ENCODE measurements around the gene CYP19A1.

Gene CYP19A1

DNA sequence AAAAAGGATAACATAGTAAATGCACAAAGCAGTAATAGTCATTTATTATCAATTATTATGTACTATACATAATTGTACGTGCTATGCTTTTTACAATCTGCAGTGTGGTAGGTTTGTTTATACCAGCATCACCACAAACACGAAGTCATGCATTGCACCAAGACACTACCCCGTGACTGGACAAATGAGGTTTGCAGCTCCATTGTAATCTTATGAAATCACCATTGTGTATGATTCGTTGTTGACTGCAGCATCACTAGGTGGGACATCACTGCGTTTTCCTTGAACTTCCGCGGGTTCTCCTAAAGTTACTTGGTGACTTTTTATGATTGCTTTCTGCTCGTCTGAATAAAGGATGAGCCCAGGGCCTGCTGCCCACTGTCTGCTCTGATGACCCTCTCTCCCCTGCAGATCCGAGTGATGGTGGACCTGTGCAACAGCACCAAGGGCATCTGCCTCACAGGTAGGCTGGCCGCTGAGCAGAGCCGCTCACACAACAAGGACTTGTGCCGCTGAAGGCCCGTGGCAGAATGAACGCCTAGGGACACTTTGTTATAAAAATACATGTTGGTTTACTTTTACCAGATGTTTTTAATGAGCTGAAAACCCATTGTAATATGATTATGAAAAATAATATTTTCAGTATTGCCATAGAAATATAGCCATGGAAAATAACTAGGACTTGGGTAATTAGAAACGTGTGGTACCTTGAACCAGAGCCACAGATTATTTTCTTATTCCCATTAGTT is 38.8 kb upstream of the CYP19A1 start:
- H3K9me3 ChIP-seq (ENCODE audit: low read length), result no peaks in the 10 kb centered on the region
- H3K4me3 ChIP-seq (ENCODE audit: low read depth, low read length, poor library complexity, severe bottlenecking), result no peak overlapping the region
- no peaks in the 10 kb centered on the region for H3F3A ChIP-seq (ENCODE audit: insufficient read depth, low read length)
- no peaks in the 10 kb centered on the region for H3K79me2 ChIP-seq (ENCODE audit: insufficient read depth, low read length)
- no peak overlapping the region for H3K27ac ChIP-seq (ENCODE audit: low read depth, low read length, poor library complexity, severe bottlenecking)
- H3K36me3 ChIP-seq (ENCODE audit: insufficient read depth, low read length), result no peaks in the 10 kb centered on the region
- H3K27me3 ChIP-seq (ENCODE audit: insufficient read depth, low read length), result no peaks in the 10 kb centered on the region
- H3K4me1 ChIP-seq (ENCODE audit: insufficient read depth, low read length, severe bottlenecking), result no peaks in the 10 kb centered on the region
- TF ChIP-seq, protein P1, sequence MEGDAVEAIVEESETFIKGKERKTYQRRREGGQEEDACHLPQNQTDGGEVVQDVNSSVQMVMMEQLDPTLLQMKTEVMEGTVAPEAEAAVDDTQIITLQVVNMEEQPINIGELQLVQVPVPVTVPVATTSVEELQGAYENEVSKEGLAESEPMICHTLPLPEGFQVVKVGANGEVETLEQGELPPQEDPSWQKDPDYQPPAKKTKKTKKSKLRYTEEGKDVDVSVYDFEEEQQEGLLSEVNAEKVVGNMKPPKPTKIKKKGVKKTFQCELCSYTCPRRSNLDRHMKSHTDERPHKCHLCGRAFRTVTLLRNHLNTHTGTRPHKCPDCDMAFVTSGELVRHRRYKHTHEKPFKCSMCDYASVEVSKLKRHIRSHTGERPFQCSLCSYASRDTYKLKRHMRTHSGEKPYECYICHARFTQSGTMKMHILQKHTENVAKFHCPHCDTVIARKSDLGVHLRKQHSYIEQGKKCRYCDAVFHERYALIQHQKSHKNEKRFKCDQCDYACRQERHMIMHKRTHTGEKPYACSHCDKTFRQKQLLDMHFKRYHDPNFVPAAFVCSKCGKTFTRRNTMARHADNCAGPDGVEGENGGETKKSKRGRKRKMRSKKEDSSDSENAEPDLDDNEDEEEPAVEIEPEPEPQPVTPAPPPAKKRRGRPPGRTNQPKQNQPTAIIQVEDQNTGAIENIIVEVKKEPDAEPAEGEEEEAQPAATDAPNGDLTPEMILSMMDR (IDR thresholded peaks at IDR 0.05; ENCODE audit: low read length), result no peak
- TF ChIP-seq EZH2 (IDR thresholded peaks at IDR 0.05; ENCODE audit: borderline replicate concordance, low read length), result no peak
- no peaks in the 10 kb centered on the region for H4K20me1 ChIP-seq (ENCODE audit: insufficient read depth, low read length)
- no peak overlapping the region for H3K4me2 ChIP-seq (ENCODE audit: low read length)
- no peaks in the 10 kb centered on the region for H3K9me2 ChIP-seq (ENCODE audit: low read depth, low read length)
- no peak overlapping the region for H3K9ac ChIP-seq (ENCODE audit: low read length)
- H2AFZ ChIP-seq (ENCODE audit: low read length), result no peak overlapping the region

DNA sequence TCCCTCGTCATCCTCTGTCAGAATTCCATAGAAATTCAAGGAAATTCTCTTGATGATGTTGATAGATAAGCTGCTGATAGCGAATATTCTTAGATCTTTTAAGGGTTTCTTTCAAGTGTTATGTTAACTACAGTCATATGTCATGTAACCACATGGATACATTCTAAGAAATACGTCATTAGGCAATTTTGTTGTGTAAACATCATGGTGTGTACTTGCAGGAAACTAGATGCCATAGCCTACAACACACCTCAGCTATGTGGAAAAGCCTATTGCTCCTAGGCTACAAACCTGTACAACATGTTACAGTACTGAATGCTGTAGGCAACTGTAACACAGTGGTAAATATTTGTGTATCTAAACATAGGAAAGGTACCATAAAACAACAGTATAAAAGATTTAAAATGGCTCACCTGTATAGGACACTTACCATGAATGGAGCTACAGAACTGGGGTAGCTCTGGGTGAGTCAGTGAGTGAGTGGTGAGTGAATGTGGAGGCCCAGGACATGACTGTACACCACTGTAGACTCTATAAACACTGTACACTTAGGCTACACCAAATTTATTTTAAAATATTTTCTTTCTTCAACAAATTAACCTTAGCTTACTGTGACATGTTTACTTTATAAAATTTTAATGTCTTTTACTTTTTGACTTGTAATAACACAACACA is 37.7 kb upstream of the CYP19A1 start:
- no peaks in the 10 kb centered on the region for H4K20me1 ChIP-seq (ENCODE audit: insufficient read depth, low read length)
- H3K4me2 ChIP-seq (ENCODE audit: low read length), result no peak overlapping the region
- no peaks in the 10 kb centered on the region for H3K9me2 ChIP-seq (ENCODE audit: low read depth, low read length)
- no peak overlapping the region for H3K9ac ChIP-seq (ENCODE audit: low read length)
- H3K27ac ChIP-seq (ENCODE audit: low read depth, low read length, poor library complexity, severe bottlenecking), result no peak overlapping the region
- H3K27me3 ChIP-seq (ENCODE audit: insufficient read depth, low read length), result no peaks in the 10 kb centered on the region
- H3K9me3 ChIP-seq (ENCODE audit: low read length), result no peaks in the 10 kb centered on the region
- no peak overlapping the region for H3K4me3 ChIP-seq (ENCODE audit: low read depth, low read length, poor library complexity, severe bottlenecking)
- no peaks in the 10 kb centered on the region for H3K36me3 ChIP-seq (ENCODE audit: insufficient read depth, low read length)
- no peak overlapping the region for H2AFZ ChIP-seq (ENCODE audit: low read length)
- no peaks in the 10 kb centered on the region for H3F3A ChIP-seq (ENCODE audit: insufficient read depth, low read length)
- H3K4me1 ChIP-seq (ENCODE audit: insufficient read depth, low read length, severe bottlenecking), result no peaks in the 10 kb centered on the region
- no peaks in the 10 kb centered on the region for H3K79me2 ChIP-seq (ENCODE audit: insufficient read depth, low read length)
- no peak for TF ChIP-seq EZH2 (IDR thresholded peaks at IDR 0.05; ENCODE audit: borderline replicate concordance, low read length)
- TF ChIP-seq, protein P1 (IDR thresholded peaks at IDR 0.05; ENCODE audit: low read length), result no peak

DNA sequence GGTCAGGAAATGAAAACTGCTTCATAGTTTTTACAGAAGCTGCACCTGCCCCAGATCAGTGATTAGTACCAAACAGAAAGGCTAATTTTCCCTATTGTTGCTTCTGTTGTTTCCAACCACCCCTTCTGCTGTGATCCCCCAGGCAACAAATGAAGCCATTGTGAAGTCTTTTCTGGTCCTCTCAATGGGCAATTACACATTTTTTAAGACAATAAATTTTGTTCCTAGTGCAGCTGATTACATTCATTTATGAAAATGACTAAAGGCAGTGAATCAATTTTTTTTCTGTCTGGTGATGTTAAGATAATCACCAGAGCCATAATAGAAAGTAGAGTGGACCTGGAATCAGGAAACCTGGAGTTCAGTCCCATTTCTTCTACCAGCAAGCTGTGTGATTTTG is 35.7 kb upstream of the CYP19A1 start:
- Histone ChIP-seq H3K4me1 (ENCODE audit: insufficient read depth, low read length, severe bottlenecking) (no peaks in the 10 kb centered on the region), H4K20me1 (ENCODE audit: insufficient read depth, low read length) (no peaks in the 10 kb centered on the region), H3K9me3 (ENCODE audit: low read length) (no peaks in the 10 kb centered on the region), H3K27ac (ENCODE audit: low read depth, low read length, poor library complexity, severe bottlenecking) (no peak overlapping the region), H3K79me2 (ENCODE audit: insufficient read depth, low read length) (no peaks in the 10 kb centered on the region), H3K9me2 (ENCODE audit: low read depth, low read length) (no peaks in the 10 kb centered on the region), H3K9ac (ENCODE audit: low read length) (no peak overlapping the region), H3K4me2 (ENCODE audit: low read length) (no peak overlapping the region), H2AFZ (ENCODE audit: low read length) (no peak overlapping the region), H3K36me3 (ENCODE audit: insufficient read depth, low read length) (no peaks in the 10 kb centered on the region), H3K4me3 (ENCODE audit: low read depth, low read length, poor library complexity, severe bottlenecking) (no peak overlapping the region), H3F3A (ENCODE audit: insufficient read depth, low read length) (no peaks in the 10 kb centered on the region), H3K27me3 (ENCODE audit: insufficient read depth, low read length) (no peaks in the 10 kb centered on the region)
- TF ChIP-seq EZH2 (IDR thresholded peaks at IDR 0.05; ENCODE audit: borderline replicate concordance, low read length), result no peak
- TF ChIP-seq, protein P1 (IDR thresholded peaks at IDR 0.05; ENCODE audit: low read length), result no peak

Data from OCI-LY1 (cell line).